ENCODE data around the gene TUBG1.

DNA sequence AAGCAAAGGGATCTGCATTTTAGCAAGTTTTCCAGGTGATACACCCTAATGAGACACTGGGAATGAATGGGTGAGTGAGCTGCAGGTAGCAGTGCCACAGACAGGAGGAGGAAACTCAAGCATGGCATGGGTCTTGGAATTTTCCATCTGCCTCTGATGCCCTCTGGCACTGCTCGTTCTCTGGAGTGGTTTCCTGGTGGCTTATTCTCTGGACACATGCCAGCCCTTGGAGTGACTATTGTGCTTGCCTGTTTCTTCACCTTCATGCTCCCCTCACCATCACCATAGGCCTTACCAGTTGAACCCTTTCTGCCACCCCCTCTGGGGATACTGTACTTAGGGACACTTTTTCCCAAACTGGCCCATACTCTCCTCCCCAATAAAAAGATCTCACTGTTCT, 45.9 kb upstream of the TUBG1 start:
- TF ChIP-seq, protein P1, sequence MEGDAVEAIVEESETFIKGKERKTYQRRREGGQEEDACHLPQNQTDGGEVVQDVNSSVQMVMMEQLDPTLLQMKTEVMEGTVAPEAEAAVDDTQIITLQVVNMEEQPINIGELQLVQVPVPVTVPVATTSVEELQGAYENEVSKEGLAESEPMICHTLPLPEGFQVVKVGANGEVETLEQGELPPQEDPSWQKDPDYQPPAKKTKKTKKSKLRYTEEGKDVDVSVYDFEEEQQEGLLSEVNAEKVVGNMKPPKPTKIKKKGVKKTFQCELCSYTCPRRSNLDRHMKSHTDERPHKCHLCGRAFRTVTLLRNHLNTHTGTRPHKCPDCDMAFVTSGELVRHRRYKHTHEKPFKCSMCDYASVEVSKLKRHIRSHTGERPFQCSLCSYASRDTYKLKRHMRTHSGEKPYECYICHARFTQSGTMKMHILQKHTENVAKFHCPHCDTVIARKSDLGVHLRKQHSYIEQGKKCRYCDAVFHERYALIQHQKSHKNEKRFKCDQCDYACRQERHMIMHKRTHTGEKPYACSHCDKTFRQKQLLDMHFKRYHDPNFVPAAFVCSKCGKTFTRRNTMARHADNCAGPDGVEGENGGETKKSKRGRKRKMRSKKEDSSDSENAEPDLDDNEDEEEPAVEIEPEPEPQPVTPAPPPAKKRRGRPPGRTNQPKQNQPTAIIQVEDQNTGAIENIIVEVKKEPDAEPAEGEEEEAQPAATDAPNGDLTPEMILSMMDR (IDR thresholded peaks at IDR 0.05): no peak
- TF ChIP-seq POLR2A (IDR thresholded peaks at IDR 0.05): no peak
- no peak for TF ChIP-seq EP300 (IDR thresholded peaks at IDR 0.05)

Data from tibial nerve (tissue), 4 donors.